OCI-LY3 (cell line): Measurements from ENCODE around the gene TYW5.

Experiments used
- H2AFZ ChIP-seq: fragments of 200-600, 300-600 bp; shearing (Covaris generic); 2 replicates; pipeline ENCODE4 v1.6.0; 2014; ENCODE audit warnings: antibody characterized with exemption, low read depth, low read length
- H3K27ac ChIP-seq: fragments of 200-600, 300-600 bp; sonication (generic); 2 replicates; pipeline ENCODE4 v1.5.1; 2014; ENCODE audit warnings: mild to moderate bottlenecking, low read length, moderate library complexity, mixed read lengths
- H3K27me3 ChIP-seq: fragments of 200-600, 300-600 bp; sonication (generic); 2 replicates; pipeline ENCODE4 v1.6.1; 2014; ENCODE audit warnings: low read depth, low read length, mixed read lengths
- H3K36me3 ChIP-seq: fragments of 200-600, 300-600 bp; sonication (generic); replicated peaks from 2 replicates; pipeline ENCODE3; 2014; ENCODE audit warnings: low read depth, low read length, mixed read lengths
- H3K4me1 ChIP-seq: fragments of 300-600, 200-600 bp; sonication (generic); 2 replicates; pipeline ENCODE4 v1.6.1; 2014; ENCODE audit warnings: low read length, mixed read lengths
- H3K4me2 ChIP-seq: fragments of 200-600, 300-600 bp; sonication (generic); 2 replicates; pipeline ENCODE4 v1.6.1; 2014; ENCODE audit warnings: low read length, mixed read lengths
- H3K4me3 ChIP-seq: fragments of 300-600, 200-600 bp; sonication (generic); 2 replicates; pipeline ENCODE4 v1.5.1; 2014; ENCODE audit warnings: antibody characterized with exemption, mild to moderate bottlenecking, low read length, moderate library complexity
- H3K79me2 ChIP-seq: fragments of 300-600, 200-600 bp; shearing (Covaris generic); 2 replicates; pipeline ENCODE4 v1.6.1; 2014; ENCODE audit warnings: mild to moderate bottlenecking, low read length, mixed read lengths
- H3K9ac ChIP-seq: fragments of 300-600, 200-600 bp; shearing (Covaris generic); 2 replicates; pipeline ENCODE4 v1.6.0; 2014; ENCODE audit warnings: mild to moderate bottlenecking, low read length, moderate library complexity
- H3K9me3 ChIP-seq: fragments of 200-600, 300-600 bp; shearing (Covaris generic); 2 replicates; pipeline ENCODE4 v1.6.1; 2014; ENCODE audit warnings: low read length, mixed read lengths; ENCODE audit not compliant: insufficient read depth
- H4K20me1 ChIP-seq: fragments of 200-600, 300-600 bp; sonication (generic); 2 replicates; pipeline ENCODE4 v1.6.1; 2016; ENCODE audit warnings: low read length, mixed read lengths; ENCODE audit not compliant: insufficient read depth
- CTCF ChIP-seq: fragments of 200-600, 300-600 bp; sonication (generic); IDR thresholded peaks from 2 replicates; pipeline ENCODE4 v1.5.1; 2014; ENCODE audit warnings: antibody characterized with exemption, low read length, low read depth
- EZH2phosphoT487 ChIP-seq: fragments of 200-600 bp; shearing (Covaris generic); IDR thresholded peaks from 2 replicates; pipeline ENCODE4 v1.6.1; 2018; ENCODE audit warnings: antibody characterized with exemption, mixed run types, low read depth

Gene TYW5

GRCh38 chr2:199956062-199956380, 730 bp upstream of the TYW5 start:
- Histone ChIP-seq H3K27ac (peak overlapping the region; percentile 73), H2AFZ (peak overlapping the region; percentile 91), H3K79me2 (peaks cover 69% of the 10 kb centered on the region), H3K4me1 (peaks cover 23% of the 10 kb centered on the region), H3K4me2 (peak overlapping the region; percentile 98), H3K27me3 (no peaks in the 10 kb centered on the region), H3K36me3 (peaks cover 23% of the 10 kb centered on the region), H3K9me3 (no peaks in the 10 kb centered on the region), H4K20me1 (no peaks in the 10 kb centered on the region), H3K9ac (peak overlapping the region; percentile 92), H3K4me3 (peak overlapping the region; percentile 99)
- TF ChIP-seq EZH2phosphoT487, result no peak
- no peak for TF ChIP-seq CTCF

GRCh38 chr2:199955007-199955338, 318 bp downstream of the TYW5 start:
- Histone ChIP-seq H2AFZ (peak overlapping the region; percentile 91), H4K20me1 (no peaks in the 10 kb centered on the region), H3K9me3 (no peaks in the 10 kb centered on the region), H3K4me3 (peak overlapping the region; percentile 99), H3K4me1 (peaks cover 23% of the 10 kb centered on the region), H3K27me3 (no peaks in the 10 kb centered on the region), H3K9ac (peak overlapping the region; percentile 92), H3K79me2 (peaks cover 78% of the 10 kb centered on the region), H3K27ac (peak overlapping the region; percentile 73), H3K36me3 (peaks cover 21% of the 10 kb centered on the region), H3K4me2 (peak overlapping the region; percentile 98)
- TF ChIP-seq EZH2phosphoT487, result no peak
- TF ChIP-seq CTCF, result no peak

- Histone ChIP-seq H3K4me1 (peaks cover 15% of the 10 kb centered on the region), H3K9ac (no peak overlapping the region), H3K36me3 (peaks cover 24% of the 10 kb centered on the region), H3K4me3 (no peak overlapping the region), H3K79me2 (peaks cover 55% of the 10 kb centered on the region), H3K27me3 (no peaks in the 10 kb centered on the region), H3K9me3 (no peaks in the 10 kb centered on the region), H3K4me2 (no peak overlapping the region), H2AFZ (no peak overlapping the region), H4K20me1 (no peaks in the 10 kb centered on the region), H3K27ac (no peak overlapping the region)
- TF ChIP-seq EZH2phosphoT487, result no peak
- TF ChIP-seq CTCF, result no peak
These were observed 4.3 kb downstream of the TYW5 start for GRCh38 chr2:199951023-199951422.

- Histone ChIP-seq H3K79me2 (peaks cover 49% of the 10 kb centered on the region), H3K9ac (no peak overlapping the region)
These were observed 4.9 kb downstream of the TYW5 start for GRCh38 chr2:199950396-199950795.

More at GRCh38 chr2:199950396-199950795, 4.9 kb downstream of the TYW5 start:
- H3K27me3 ChIP-seq, result no peaks in the 10 kb centered on the region
- H3K4me3 ChIP-seq, result no peak overlapping the region
- no peak overlapping the region for H3K27ac ChIP-seq
- H3K4me1 ChIP-seq, result peaks cover 15% of the 10 kb centered on the region
- no peak overlapping the region for H3K4me2 ChIP-seq
- peaks cover 28% of the 10 kb centered on the region for H3K36me3 ChIP-seq
- no peak overlapping the region for H2AFZ ChIP-seq
- no peaks in the 10 kb centered on the region for H3K9me3 ChIP-seq
- TF ChIP-seq EZH2phosphoT487 (no peak), CTCF (no peak)
- H4K20me1 ChIP-seq, result no peaks in the 10 kb centered on the region
